Stimulated activated CD4-positive, alpha-beta T cell treated with anti-CD3 and anti-CD28 coated beads, Interleukin-12 subunit alpha, Interleukin-12 subunit beta, amount 100 ng/mL, for 48 hours (primary cell): Measurements from ENCODE around the gene RASAL1.

Experiments
- DNase-seq, 3 donors: peaks; one replicate each; pipeline ENCODE4 v3.0.0-alpha.2; 2020; ENCODE audit warnings: low read depth in 2 of 3, low spot score in 1 of 3

The RASAL1 gene

GRCh38 chr12:113060336-113060960 is 75.1 kb downstream of the RASAL1 start:
- no peak for DNase-seq

GRCh38 chr12:113059071-113059595 is 76.4 kb downstream of the RASAL1 start:
- DNase-seq, result no peak

- no peak for DNase-seq
Observed at GRCh38 chr12:113058553-113058952, 77.0 kb downstream of the RASAL1 start.

- no peak for DNase-seq
Observed at GRCh38 chr12:113057565-113058485, 77.7 kb downstream of the RASAL1 start.

- peak in 1 of 3 donors; percentile 26 for DNase-seq
Observed at GRCh38 chr12:113056631-113057488, 78.7 kb downstream of the RASAL1 start, which contains the start of gene DTX1. Gene DTX1, plus strand, starts transcription at chr12:113056730. Its CDS starts 1,463 bp downstream, at chr12:113058193.

GRCh38 chr12:113056381-113056630 is 79.3 kb downstream of the RASAL1 start:
- DNase-seq, result no peak

- DNase-seq, result no peak
Observed at GRCh38 chr12:113055594-113056380, 79.8 kb downstream of the RASAL1 start.

- no peak for DNase-seq
Observed at GRCh38 chr12:113054948-113055486, 80.5 kb downstream of the RASAL1 start.

- DNase-seq, result no peak
Observed at GRCh38 chr12:113052326-113052725, 83.2 kb downstream of the RASAL1 start.

- no peak for DNase-seq
Observed at GRCh38 chr12:113051759-113052158, 83.8 kb downstream of the RASAL1 start.

- no peak for DNase-seq
Observed at GRCh38 chr12:113050795-113051194, 84.8 kb downstream of the RASAL1 start.

- no peak for DNase-seq
Observed at GRCh38 chr12:113049976-113050742, 85.4 kb downstream of the RASAL1 start.
